GM12873 (cell line): ENCODE measurements around the gene DENND5B.

ENCODE experiments used
- CTCF ChIP-seq: IDR thresholded peaks from 2 replicates; pipeline ENCODE4 v1.5.1; 2012; ENCODE audit warnings: low read depth, mild to moderate bottlenecking, moderate library complexity, low read length, control low read depth; ENCODE audit not compliant: insufficient read depth; ENCODE audit errors: missing control alignments

Gene DENND5B

GRCh38 chr12:31603546-31604009 is 12.6 kb upstream of the DENND5B start:
- TF ChIP-seq CTCF = no peak

- TF ChIP-seq CTCF = no peak
Observed at GRCh38 chr12:31600750-31601149, 9.8 kb upstream of the DENND5B start.

- TF ChIP-seq CTCF = peak; percentile 11
Observed at GRCh38 chr12:31600252-31600651, 9.3 kb upstream of the DENND5B start.

- TF ChIP-seq CTCF = no peak
Observed at GRCh38 chr12:31599053-31599452, 8.1 kb upstream of the DENND5B start.

GRCh38 chr12:31597066-31597465 is 6.1 kb upstream of the DENND5B start:
- no peak for TF ChIP-seq CTCF

- TF ChIP-seq CTCF = no peak
Observed at GRCh38 chr12:31594681-31595080, 3.7 kb upstream of the DENND5B start.

- no peak for TF ChIP-seq CTCF
Observed at GRCh38 chr12:31591380-31591901, 505 bp upstream of the DENND5B start.
